ENCODE results near the gene ZNF532. TPM values are rescaled to one million over a fixed set of nuclear protein-coding genes. Genes with fewer than 3 reads are reported as not detected.
"Not testable (repeated sequence)": the region's sequence is repeated elsewhere in the genome, so short reads cannot be mapped to it uniquely, and the experiment has no call there.

The ZNF532 gene
- 100 to 1,000 TPM in 5 of 8 experiments, 10 to 100 TPM in 3; 28.6 to 161 (median 137) TPM for total RNA-seq

GRCh38 chr18:58864146-58865032 lies at the start of gene ZNF532:
TSS of gene ZNF532 (plus strand) at chr18:58864877. CDS start in a region left out here.
- Histone ChIP-seq H3K4me1 (replicated peaks in 1 of 2) (peaks cover 71% of the 10 kb centered on the region in 2 donors), H3K27ac (peak within 1 kb of the TSS; percentile 100), H3K4me3 (peak within 1 kb of the TSS; percentile 36 to 47 (median 43))
- ATAC-seq (replicated peaks in 6 of 8), result peak; percentile 19 to 79 (median 71)
- 0 to 67% (median 0%) methylated on average over 1 to 4 of the region's 17 CpGs; no CpG with 5 or more reads in 1 of the 10 experiments for WGBS, 10 experiments
- in situ Hi-C loops (cut with MboI; ENCODE audit: low pct_unique_long_range_greater_than_20kb in 2 of 9, low sequenced_read_pairs in 9 of 9, unreplicated experiment in 9 of 9), result no loop called here

GRCh38 chr18:58819051-58819450 lies 45.6 kb upstream of the ZNF532 start:
- in situ Hi-C loops (cut with MboI; ENCODE audit: low pct_unique_long_range_greater_than_20kb in 2 of 9, low sequenced_read_pairs in 9 of 9, unreplicated experiment in 9 of 9), result no loop called here

GRCh38 chr18:58820251-58820650 lies 44.4 kb upstream of the ZNF532 start:
- no peak for ATAC-seq (replicated peaks in 6 of 8)
- Histone ChIP-seq H3K4me1 (replicated peaks in 1 of 2) (peaks cover 0 to 3% of the 10 kb centered on the region in 2 donors), H3K4me3 (no peak overlapping the region), H3K27ac (no peak overlapping the region)
- 45 to 100% (median 88%) methylated on average over 1 to 3 of the region's 3 CpGs for WGBS, 10 experiments
- in situ Hi-C loops (cut with MboI; ENCODE audit: low pct_unique_long_range_greater_than_20kb in 2 of 9, low sequenced_read_pairs in 9 of 9, unreplicated experiment in 9 of 9), result no loop called here

More at GRCh38 chr18:58819051-58819450, 45.6 kb upstream of the ZNF532 start:
- no peak for ATAC-seq (replicated peaks in 6 of 8)
- H3K27ac ChIP-seq, result no peak overlapping the region
- H3K4me1 ChIP-seq (replicated peaks in 1 of 2), result peaks cover 0 to 3% of the 10 kb centered on the region in 2 donors
- no peak overlapping the region for H3K4me3 ChIP-seq
- WGBS, 10 experiments, result 20 to 93% (median 60%) methylated on average over 1 to 4 of the region's 4 CpGs

- 77 to 100% (median 95%) methylated on average over 2 to 10 of the region's 13 CpGs; no CpG with 5 or more reads in 1 of the 10 experiments for WGBS, 10 experiments
- in situ Hi-C loops (cut with MboI; ENCODE audit: low pct_unique_long_range_greater_than_20kb in 2 of 9, low sequenced_read_pairs in 9 of 9, unreplicated experiment in 9 of 9), result no loop called here
- Histone ChIP-seq H3K4me1 (replicated peaks in 1 of 2) (no peaks in the 10 kb centered on the region), H3K27ac (no peak overlapping the region), H3K4me3 (no peak overlapping the region)
- ATAC-seq (replicated peaks in 6 of 8), result no peak
Measured at GRCh38 chr18:58822944-58823343, 41.7 kb upstream of the ZNF532 start.

- in situ Hi-C loops (cut with MboI; ENCODE audit: low pct_unique_long_range_greater_than_20kb in 2 of 9, low sequenced_read_pairs in 9 of 9, unreplicated experiment in 9 of 9), result no loop called here
- no peaks in the 10 kb centered on the region for H3K4me1 ChIP-seq (replicated peaks in 1 of 2)
- no peak overlapping the region for H3K27ac ChIP-seq
- H3K4me3 ChIP-seq, result no peak overlapping the region
- ATAC-seq (replicated peaks in 6 of 8), result no peak
- 60 to 100% (median 83%) methylated on average over 1 to 4 of the region's 4 CpGs for WGBS, 10 experiments
Measured at GRCh38 chr18:58823412-58823811, 41.3 kb upstream of the ZNF532 start.

GRCh38 chr18:58826926-58827325 lies 37.8 kb upstream of the ZNF532 start:
- in situ Hi-C loops (cut with MboI; ENCODE audit: low pct_unique_long_range_greater_than_20kb in 2 of 9, low sequenced_read_pairs in 9 of 9, unreplicated experiment in 9 of 9); H3K4me1 ChIP-seq (replicated peaks in 1 of 2); H3K27ac ChIP-seq; H3K4me3 ChIP-seq: not testable (repeated sequence)
- peak in 3 of 8 experiments; percentile 30 to 72 (median 32) for ATAC-seq (replicated peaks in 6 of 8)
- WGBS, 10 experiments, result 80 to 100% (median 98%) methylated on average over 1 to 6 of the region's 6 CpGs; no CpG with 5 or more reads in 4 of the 10 experiments

- H3K27ac ChIP-seq, result no peak overlapping the region
- no peaks in the 10 kb centered on the region for H3K4me1 ChIP-seq (replicated peaks in 1 of 2)
- no peak overlapping the region for H3K4me3 ChIP-seq
- 80 to 100% (median 100%) methylated on average over 1 to 5 of the region's 5 CpGs; no CpG with 5 or more reads in 1 of the 10 experiments for WGBS, 10 experiments
- in situ Hi-C loops (cut with MboI; ENCODE audit: low pct_unique_long_range_greater_than_20kb in 2 of 9, low sequenced_read_pairs in 9 of 9, unreplicated experiment in 9 of 9), result no loop called here
- ATAC-seq (replicated peaks in 6 of 8), result no peak
Measured at GRCh38 chr18:58827428-58827827, 37.2 kb upstream of the ZNF532 start.

- in situ Hi-C loops (cut with MboI; ENCODE audit: low pct_unique_long_range_greater_than_20kb in 2 of 9, low sequenced_read_pairs in 9 of 9, unreplicated experiment in 9 of 9), result no loop called here
- Histone ChIP-seq H3K4me1 (replicated peaks in 1 of 2) (no peaks in the 10 kb centered on the region), H3K4me3 (no peak overlapping the region), H3K27ac (no peak overlapping the region)
- WGBS, 10 experiments, result 90 to 100% (median 92%) methylated on average over 4 to 7 of the region's 24 CpGs; no CpG with 5 or more reads in 6 of the 10 experiments
- no peak for ATAC-seq (replicated peaks in 6 of 8)
Measured at GRCh38 chr18:58827886-58828285, 36.8 kb upstream of the ZNF532 start.

GRCh38 chr18:58828399-58829121 lies 36.1 kb upstream of the ZNF532 start:
- no peak for ATAC-seq (replicated peaks in 6 of 8)
- no peak overlapping the region for H3K27ac ChIP-seq
- in situ Hi-C loops (cut with MboI; ENCODE audit: low pct_unique_long_range_greater_than_20kb in 2 of 9, low sequenced_read_pairs in 9 of 9, unreplicated experiment in 9 of 9), result no loop called here
- H3K4me3 ChIP-seq, result no peak overlapping the region
- H3K4me1 ChIP-seq (replicated peaks in 1 of 2), result no peaks in the 10 kb centered on the region
- 67 to 95% (median 90%) methylated on average over 3 to 11 of the region's 12 CpGs for WGBS, 10 experiments

- Histone ChIP-seq H3K4me1 (replicated peaks in 1 of 2) (peaks cover 0 to 3% of the 10 kb centered on the region in 2 donors), H3K27ac (no peak overlapping the region), H3K4me3 (no peak overlapping the region)
- in situ Hi-C loops (cut with MboI; ENCODE audit: low pct_unique_long_range_greater_than_20kb in 2 of 9, low sequenced_read_pairs in 9 of 9, unreplicated experiment in 9 of 9), result no loop called here
- WGBS, 10 experiments, result 85 to 100% (median 97%) methylated on average over 1 to 3 of the region's 3 CpGs; no CpG with 5 or more reads in 2 of the 10 experiments
- ATAC-seq (replicated peaks in 6 of 8), result no peak
Measured at GRCh38 chr18:58829263-58829662, 35.4 kb upstream of the ZNF532 start.

GRCh38 chr18:58829886-58830285 lies 34.8 kb upstream of the ZNF532 start:
- H3K4me3 ChIP-seq; ATAC-seq (replicated peaks in 6 of 8); H3K4me1 ChIP-seq (replicated peaks in 1 of 2); H3K27ac ChIP-seq; in situ Hi-C loops (cut with MboI; ENCODE audit: low pct_unique_long_range_greater_than_20kb in 2 of 9, low sequenced_read_pairs in 9 of 9, unreplicated experiment in 9 of 9): not testable (repeated sequence)
- WGBS, 10 experiments, result 80 to 100% (median 91%) methylated on average over 2 to 3 of the region's 3 CpGs; no CpG with 5 or more reads in 6 of the 10 experiments

- H3K4me1 ChIP-seq (replicated peaks in 1 of 2), result peaks cover 0 to 3% of the 10 kb centered on the region in 2 donors
- no peak overlapping the region for H3K27ac ChIP-seq
- in situ Hi-C loops (cut with MboI; ENCODE audit: low pct_unique_long_range_greater_than_20kb in 2 of 9, low sequenced_read_pairs in 9 of 9, unreplicated experiment in 9 of 9), result no loop called here
- H3K4me3 ChIP-seq, result no peak overlapping the region
- peak in 2 of 8 experiments; percentile 21 to 54 for ATAC-seq (replicated peaks in 6 of 8)
- 13 to 100% (median 49%) methylated on average over 1 of the region's 1 CpG; no CpG with 5 or more reads in 2 of the 10 experiments for WGBS, 10 experiments
Measured at GRCh38 chr18:58831606-58832005, 33.1 kb upstream of the ZNF532 start.

Measured in motor neuron (in vitro differentiated cells).